Measurements from ENCODE around the gene RASGRF1.

The RASGRF1 gene

DNA sequence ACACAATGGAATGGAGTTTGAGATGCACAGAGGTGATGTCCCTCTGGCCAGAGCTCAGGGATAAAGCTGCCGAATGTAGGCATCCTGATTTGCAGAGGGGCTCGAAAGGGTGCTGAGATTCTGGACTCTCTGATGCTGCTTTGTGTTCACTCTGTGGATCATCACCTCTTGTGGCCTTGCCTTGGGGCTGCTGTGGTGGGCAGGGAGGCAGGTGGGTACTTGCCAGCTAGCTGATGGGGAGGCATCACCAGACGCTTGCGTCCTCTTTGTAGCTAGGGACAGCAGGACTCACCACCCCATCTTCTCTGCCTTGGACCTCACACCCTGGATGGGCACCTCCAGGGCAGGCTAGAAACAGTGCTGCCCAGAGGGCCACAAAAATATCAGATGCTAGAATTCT is 14.6 kb upstream of the RASGRF1 start:
- H3K9ac ChIP-seq (ENCODE audit: insufficient read length) = no peak overlapping the region
- TF ChIP-seq POLR2AphosphoS5 (IDR thresholded peaks at IDR 0.05; ENCODE audit: borderline replicate concordance, low read depth, low read length) = no peak
- TF ChIP-seq EZH2 (IDR thresholded peaks at IDR 0.05) = no peak
- TF ChIP-seq FOXP2 (optimal IDR thresholded peaks at IDR 0.05; ENCODE audit: control extremely low read depth, extremely low read length, insufficient read depth) = no peak
- no peak for DNase-seq (ENCODE audit: low read depth, low spot score)
- H3K36me3 ChIP-seq (ENCODE audit: insufficient read depth, low read length) = no peaks in the 10 kb centered on the region
- H3K4me3 ChIP-seq = no peak overlapping the region
- no peak overlapping the region for H3K27ac ChIP-seq
- H3K9me3 ChIP-seq (ENCODE audit: low read depth, low read length) = no peaks in the 10 kb centered on the region

DNA sequence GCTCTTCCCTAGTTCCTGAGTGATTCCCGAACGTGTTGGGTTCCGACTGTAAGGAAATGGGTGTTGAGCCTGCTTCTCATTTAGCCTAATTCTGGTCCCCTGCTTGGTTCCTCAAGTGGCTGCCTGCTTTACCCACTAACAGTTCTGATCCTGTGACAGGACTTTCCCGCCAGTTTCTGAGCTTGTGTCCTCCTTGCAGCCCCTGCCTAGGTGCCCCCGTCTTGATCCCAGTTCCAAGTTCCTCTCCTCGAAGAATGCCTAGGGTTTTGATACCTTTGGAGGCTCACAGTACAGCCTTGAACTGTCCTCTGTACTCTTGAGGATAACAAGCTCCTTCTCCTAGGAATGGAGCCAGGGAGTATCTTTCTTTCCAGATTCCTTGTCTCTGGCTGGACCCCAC is 12.0 kb upstream of the RASGRF1 start:
- Histone ChIP-seq H3K27ac (no peak overlapping the region), H3K36me3 (ENCODE audit: insufficient read depth, low read length) (no peaks in the 10 kb centered on the region), H3K9me3 (ENCODE audit: low read depth, low read length) (no peaks in the 10 kb centered on the region), H3K4me3 (no peak overlapping the region), H3K9ac (ENCODE audit: insufficient read length) (no peak overlapping the region)
- TF ChIP-seq EZH2 (IDR thresholded peaks at IDR 0.05) (no peak), POLR2AphosphoS5 (IDR thresholded peaks at IDR 0.05; ENCODE audit: borderline replicate concordance, low read depth, low read length) (no peak), FOXP2 (optimal IDR thresholded peaks at IDR 0.05; ENCODE audit: control extremely low read depth, extremely low read length, insufficient read depth) (no peak)
- DNase-seq (ENCODE audit: low read depth, low spot score) = no peak

DNA sequence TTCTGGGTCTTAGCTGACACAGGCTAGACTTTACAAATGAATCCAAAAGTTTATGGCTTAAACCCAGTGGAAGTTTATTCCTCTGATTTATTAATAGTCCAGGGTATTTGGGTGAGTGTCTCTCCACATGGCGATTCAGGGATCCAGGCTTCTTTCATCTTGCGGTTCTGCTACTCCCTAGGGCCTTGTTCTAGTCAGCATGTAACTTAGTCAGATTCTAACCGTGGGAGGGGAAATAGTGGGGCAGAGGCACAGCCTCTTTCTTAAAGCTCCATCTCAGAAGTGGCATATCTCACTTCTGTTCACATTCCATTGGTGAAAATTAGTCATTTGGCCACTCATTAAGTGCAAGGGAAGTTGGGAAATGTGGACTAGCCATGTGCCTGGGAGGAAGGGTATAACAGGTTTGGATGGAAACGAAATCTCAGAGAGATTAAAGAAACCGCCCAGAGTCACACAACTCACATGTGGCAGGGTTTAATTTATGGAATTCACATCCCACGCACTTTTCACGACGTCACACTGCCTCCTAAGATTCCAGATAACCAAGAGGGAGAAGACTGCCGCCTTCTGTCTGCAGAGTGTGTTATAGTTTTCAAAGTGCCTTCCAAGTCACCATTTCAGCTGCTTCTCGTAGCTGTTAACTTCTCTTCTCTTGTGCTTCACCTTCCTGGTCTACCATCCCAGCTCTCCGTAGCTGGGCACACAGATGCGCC is 11.4 kb upstream of the RASGRF1 start:
- H3K36me3 ChIP-seq (ENCODE audit: insufficient read depth, low read length) = no peaks in the 10 kb centered on the region
- DNase-seq (ENCODE audit: low read depth, low spot score) = no peak
- TF ChIP-seq EZH2 (IDR thresholded peaks at IDR 0.05) = no peak
- TF ChIP-seq FOXP2 (optimal IDR thresholded peaks at IDR 0.05; ENCODE audit: control extremely low read depth, extremely low read length, insufficient read depth) = no peak
- TF ChIP-seq POLR2AphosphoS5 (IDR thresholded peaks at IDR 0.05; ENCODE audit: borderline replicate concordance, low read depth, low read length) = no peak

DNA sequence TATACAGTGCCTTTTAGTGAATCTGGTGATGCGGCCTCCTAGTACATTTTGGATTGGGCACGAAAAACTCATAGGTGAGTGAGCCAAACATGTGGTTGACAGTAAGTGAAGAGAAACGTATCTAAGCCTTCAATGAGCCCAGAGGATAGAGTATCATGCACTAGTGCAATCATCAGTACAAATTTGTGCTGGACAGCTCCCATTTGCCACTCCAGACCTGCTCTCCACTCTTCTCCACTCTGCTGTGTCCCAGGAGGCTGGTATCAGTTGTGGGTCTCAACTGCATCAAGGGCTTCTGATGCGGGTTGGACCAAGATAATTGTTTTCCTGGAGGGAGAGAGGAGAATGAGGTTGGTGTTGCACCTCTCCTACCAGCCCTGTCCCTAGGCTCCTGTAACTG is 9.1 kb upstream of the RASGRF1 start:
- H3K36me3 ChIP-seq (ENCODE audit: insufficient read depth, low read length) = no peaks in the 10 kb centered on the region
- no peak for DNase-seq (ENCODE audit: low read depth, low spot score)
- H3K4me3 ChIP-seq = no peak overlapping the region
- no peak for TF ChIP-seq POLR2AphosphoS5 (IDR thresholded peaks at IDR 0.05; ENCODE audit: borderline replicate concordance, low read depth, low read length)
- no peak for TF ChIP-seq EZH2 (IDR thresholded peaks at IDR 0.05)
- no peak for TF ChIP-seq FOXP2 (optimal IDR thresholded peaks at IDR 0.05; ENCODE audit: control extremely low read depth, extremely low read length, insufficient read depth)
- H3K9me3 ChIP-seq (ENCODE audit: low read depth, low read length) = no peaks in the 10 kb centered on the region
- H3K27ac ChIP-seq = no peak overlapping the region
- no peak overlapping the region for H3K9ac ChIP-seq (ENCODE audit: insufficient read length)

More for the DNA sequence above, 11.4 kb upstream of the RASGRF1 start:
- Histone ChIP-seq H3K9me3 (ENCODE audit: low read depth, low read length) (no peaks in the 10 kb centered on the region), H3K27ac (no peak overlapping the region), H3K4me3 (no peak overlapping the region), H3K9ac (ENCODE audit: insufficient read length) (no peak overlapping the region)

DNA sequence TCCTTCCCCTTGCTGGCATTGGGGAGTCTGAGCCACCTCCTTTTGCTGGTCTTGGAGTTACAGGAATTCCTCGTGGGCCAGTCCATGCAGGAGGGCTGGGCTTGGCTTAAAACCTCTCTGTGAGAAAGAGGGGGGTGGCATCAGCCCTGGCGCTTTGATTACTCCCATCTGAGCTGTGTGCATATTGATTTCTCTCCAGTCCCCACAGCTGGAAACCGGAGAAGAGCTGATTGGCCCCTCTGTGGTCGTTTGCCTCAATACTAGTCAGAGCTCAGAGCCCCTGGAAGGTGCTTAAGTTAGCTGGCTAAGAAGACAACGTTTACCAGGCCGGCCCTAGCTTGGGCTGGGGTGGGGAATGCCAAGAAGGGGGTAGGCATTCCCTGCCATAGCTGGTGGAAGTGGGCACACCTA is 4.0 kb upstream of the RASGRF1 start:
- Histone ChIP-seq H3K9ac (ENCODE audit: insufficient read length) (no peak overlapping the region), H3K36me3 (ENCODE audit: insufficient read depth, low read length) (no peaks in the 10 kb centered on the region), H3K9me3 (ENCODE audit: low read depth, low read length) (no peaks in the 10 kb centered on the region), H3K27ac (no peak overlapping the region), H3K4me3 (no peak overlapping the region)
- DNase-seq (ENCODE audit: low read depth, low spot score) = no peak
- no peak for TF ChIP-seq POLR2AphosphoS5 (IDR thresholded peaks at IDR 0.05; ENCODE audit: borderline replicate concordance, low read depth, low read length)

DNA sequence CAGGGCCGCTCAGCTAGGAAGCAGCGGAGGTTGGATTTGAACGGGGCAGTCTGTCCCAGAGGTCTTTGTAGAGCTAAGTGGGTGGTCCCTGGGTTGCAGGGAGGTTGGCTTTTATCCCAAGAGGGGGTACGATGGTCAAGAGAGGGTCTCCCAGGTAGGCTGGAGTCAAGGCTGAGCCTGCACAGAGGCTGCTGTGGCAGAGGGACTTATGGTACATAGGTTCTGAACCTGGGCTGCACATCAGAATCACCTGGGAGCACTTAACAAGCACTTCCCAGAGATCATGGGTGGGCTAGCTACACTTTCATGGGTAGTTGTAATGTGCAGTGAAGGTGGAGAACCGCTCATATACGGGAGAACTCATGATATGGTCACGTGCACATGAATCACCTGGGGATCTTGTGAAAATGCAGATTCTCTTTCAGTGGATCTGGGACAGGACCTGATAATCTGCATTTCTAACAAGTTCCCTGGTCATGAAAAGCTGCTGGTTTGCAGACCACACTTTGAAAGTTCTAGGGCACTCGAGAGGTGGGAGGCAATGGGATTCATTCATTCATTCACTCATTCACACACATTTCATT is 2.9 kb upstream of the RASGRF1 start:
- TF ChIP-seq FOXP2 (optimal IDR thresholded peaks at IDR 0.05; ENCODE audit: control extremely low read depth, extremely low read length, insufficient read depth) = no peak
- TF ChIP-seq POLR2AphosphoS5 (IDR thresholded peaks at IDR 0.05; ENCODE audit: borderline replicate concordance, low read depth, low read length) = no peak
- no peak for TF ChIP-seq EZH2 (IDR thresholded peaks at IDR 0.05)
- no peak overlapping the region for H3K27ac ChIP-seq
- H3K9me3 ChIP-seq (ENCODE audit: low read depth, low read length) = no peaks in the 10 kb centered on the region
- H3K36me3 ChIP-seq (ENCODE audit: insufficient read depth, low read length) = no peaks in the 10 kb centered on the region
- no peak overlapping the region for H3K9ac ChIP-seq (ENCODE audit: insufficient read length)
- H3K4me3 ChIP-seq = no peak overlapping the region
- no peak for DNase-seq (ENCODE audit: low read depth, low spot score)

DNA sequence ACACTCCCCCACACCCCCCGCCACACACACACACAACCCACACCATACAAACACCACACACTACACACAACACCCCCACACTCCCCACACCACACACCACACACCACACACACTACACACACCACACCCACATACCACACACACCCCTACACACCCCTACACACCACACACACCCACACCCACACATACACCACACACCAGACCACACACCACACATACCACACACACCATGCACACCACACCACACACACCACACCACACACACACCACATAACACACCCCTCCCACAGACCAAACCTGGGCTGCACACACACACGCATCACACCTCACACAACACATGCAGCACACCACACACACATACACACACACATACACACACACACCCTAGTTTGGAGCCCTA is 1.8 kb upstream of the RASGRF1 start:
- Histone ChIP-seq H3K36me3 (ENCODE audit: insufficient read depth, low read length) (no peaks in the 10 kb centered on the region), H3K9ac (ENCODE audit: insufficient read length) (no peak overlapping the region), H3K4me3 (no peak overlapping the region), H3K9me3 (ENCODE audit: low read depth, low read length) (no peaks in the 10 kb centered on the region), H3K27ac (no peak overlapping the region)
- no peak for DNase-seq (ENCODE audit: low read depth, low spot score)
- TF ChIP-seq POLR2AphosphoS5 (IDR thresholded peaks at IDR 0.05; ENCODE audit: borderline replicate concordance, low read depth, low read length) = no peak
- no peak for TF ChIP-seq FOXP2 (optimal IDR thresholded peaks at IDR 0.05; ENCODE audit: control extremely low read depth, extremely low read length, insufficient read depth)
- no peak for TF ChIP-seq EZH2 (IDR thresholded peaks at IDR 0.05)

DNA sequence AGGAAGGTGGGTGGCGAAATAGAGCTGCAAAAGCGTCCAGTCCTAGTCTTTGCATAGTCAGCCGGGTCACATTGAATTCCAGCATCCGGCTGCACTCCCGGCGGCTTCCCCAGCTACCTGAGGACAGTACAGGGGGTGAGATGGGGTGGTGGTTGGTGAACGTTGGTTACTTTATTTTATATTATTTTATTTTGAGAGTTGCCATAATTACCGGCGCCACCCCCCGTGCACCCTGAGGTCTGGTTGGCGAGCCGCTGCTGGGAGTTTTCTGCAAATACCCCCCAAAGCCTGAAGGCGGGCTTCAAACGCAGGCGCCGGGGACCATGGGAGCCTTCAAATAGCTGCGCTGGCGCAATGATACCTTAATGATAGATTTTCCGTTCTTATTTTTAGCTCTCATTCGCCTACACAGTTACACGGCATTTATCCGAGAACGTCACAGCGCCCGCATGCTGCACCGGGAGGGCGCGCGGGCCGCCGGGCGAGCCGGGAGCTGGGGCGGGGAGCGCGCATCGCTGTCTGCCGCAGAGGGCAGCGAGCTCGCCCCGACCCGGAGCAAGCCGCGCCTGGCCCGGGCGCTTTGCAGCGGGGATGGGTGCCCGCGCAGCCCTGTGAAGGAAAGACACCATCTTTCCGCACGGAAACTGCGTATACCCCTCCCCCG is 756 bp upstream of the RASGRF1 start:
- H3K27ac ChIP-seq = no peak overlapping the region
- no peak overlapping the region for H3K9ac ChIP-seq (ENCODE audit: insufficient read length)
- no peaks in the 10 kb centered on the region for H3K36me3 ChIP-seq (ENCODE audit: insufficient read depth, low read length)
- H3K4me3 ChIP-seq = no peak overlapping the region
- DNase-seq (ENCODE audit: low read depth, low spot score) = no peak
- H3K9me3 ChIP-seq (ENCODE audit: low read depth, low read length) = no peaks in the 10 kb centered on the region
- no peak for TF ChIP-seq FOXP2 (optimal IDR thresholded peaks at IDR 0.05; ENCODE audit: control extremely low read depth, extremely low read length, insufficient read depth)
- TF ChIP-seq POLR2AphosphoS5 (IDR thresholded peaks at IDR 0.05; ENCODE audit: borderline replicate concordance, low read depth, low read length) = no peak
- TF ChIP-seq EZH2 (IDR thresholded peaks at IDR 0.05) = no peak

Measured in SK-N-MC (cell line).